GM10266 (cell line): Measurements from ENCODE around the gene JPT2.

Experiments
- DNase-seq: peaks from one replicate; pipeline ENCODE4 v3.0.0; 2012; ENCODE audit errors: extremely low spot score
- TF ChIP-seq, protein P1 (sequence below): IDR thresholded peaks from 2 replicates; pipeline ENCODE4 v1.5.1; 2012; ENCODE audit warnings: mild to moderate bottlenecking, low read depth; ENCODE audit not compliant: control insufficient read depth, insufficient read depth; ENCODE audit errors: missing control alignments

Gene JPT2

DNA sequence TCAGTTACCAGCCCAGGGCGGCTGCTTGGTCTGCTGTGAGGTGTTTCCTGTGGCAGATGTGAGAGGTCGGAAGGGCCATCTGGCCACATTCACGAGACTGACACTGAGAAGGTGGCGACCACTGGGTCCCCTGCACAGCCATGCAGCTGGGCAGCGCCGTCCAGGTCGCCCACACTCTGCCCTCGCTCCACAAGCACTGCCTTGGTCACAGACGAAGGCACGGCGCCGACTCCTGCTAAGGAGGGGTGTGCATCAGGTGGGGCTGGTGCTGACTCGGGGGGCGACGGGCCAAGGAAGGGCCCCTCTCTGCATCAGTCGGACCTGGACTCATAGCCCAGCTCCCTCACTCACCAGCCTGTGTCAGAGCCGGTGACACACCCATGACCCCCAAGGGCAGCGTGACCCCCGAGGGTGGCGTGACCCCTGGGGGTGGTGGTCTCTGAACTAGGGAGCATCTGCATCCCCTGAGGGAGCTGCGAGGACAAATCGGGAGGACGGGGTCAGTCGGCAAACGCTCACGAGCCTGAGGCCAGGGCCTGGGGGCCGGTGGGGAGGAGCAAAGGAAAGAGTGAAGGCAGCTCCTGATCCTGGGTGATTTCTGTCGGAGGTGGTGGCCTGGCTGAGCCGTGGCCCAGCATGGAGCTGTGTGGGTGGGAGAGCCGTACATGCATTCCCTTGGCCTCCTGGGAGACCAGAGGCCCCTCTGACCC, 62.9 kb downstream of the JPT2 start:
- TF ChIP-seq, protein P1, sequence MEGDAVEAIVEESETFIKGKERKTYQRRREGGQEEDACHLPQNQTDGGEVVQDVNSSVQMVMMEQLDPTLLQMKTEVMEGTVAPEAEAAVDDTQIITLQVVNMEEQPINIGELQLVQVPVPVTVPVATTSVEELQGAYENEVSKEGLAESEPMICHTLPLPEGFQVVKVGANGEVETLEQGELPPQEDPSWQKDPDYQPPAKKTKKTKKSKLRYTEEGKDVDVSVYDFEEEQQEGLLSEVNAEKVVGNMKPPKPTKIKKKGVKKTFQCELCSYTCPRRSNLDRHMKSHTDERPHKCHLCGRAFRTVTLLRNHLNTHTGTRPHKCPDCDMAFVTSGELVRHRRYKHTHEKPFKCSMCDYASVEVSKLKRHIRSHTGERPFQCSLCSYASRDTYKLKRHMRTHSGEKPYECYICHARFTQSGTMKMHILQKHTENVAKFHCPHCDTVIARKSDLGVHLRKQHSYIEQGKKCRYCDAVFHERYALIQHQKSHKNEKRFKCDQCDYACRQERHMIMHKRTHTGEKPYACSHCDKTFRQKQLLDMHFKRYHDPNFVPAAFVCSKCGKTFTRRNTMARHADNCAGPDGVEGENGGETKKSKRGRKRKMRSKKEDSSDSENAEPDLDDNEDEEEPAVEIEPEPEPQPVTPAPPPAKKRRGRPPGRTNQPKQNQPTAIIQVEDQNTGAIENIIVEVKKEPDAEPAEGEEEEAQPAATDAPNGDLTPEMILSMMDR: no peak
- DNase-seq: no peak

DNA sequence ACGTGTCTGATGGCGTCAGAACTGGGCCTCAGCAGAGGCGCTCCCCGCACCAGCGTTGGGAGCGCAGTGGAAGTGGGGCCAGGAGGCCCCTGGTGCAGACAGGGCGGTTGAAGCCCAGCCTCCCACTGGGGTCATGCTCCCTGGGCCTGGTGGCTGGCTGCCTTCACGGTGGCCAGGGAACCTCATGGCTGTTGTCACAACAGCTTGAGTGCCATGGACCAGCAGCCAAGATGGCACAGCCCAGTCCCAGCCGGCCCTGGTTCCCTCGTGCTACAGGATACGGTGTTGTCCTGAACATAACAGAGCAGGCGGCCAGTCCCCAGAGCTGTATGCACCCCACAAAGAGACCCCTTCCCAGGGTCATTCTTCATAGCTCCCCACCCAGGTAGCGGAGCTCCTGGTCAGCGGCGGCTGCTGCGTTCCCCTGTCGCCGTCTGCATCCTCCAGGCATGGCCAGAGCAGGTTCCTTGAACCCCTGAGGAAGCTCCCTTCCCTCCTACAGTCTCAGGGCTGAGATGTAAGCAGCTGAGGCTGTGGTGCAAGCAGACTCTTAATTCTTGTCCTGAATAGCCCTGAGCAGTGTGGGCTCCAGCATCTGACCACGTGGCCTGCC, 63.6 kb downstream of the JPT2 start:
- no peak for DNase-seq
- TF ChIP-seq, protein P1: no peak

DNA sequence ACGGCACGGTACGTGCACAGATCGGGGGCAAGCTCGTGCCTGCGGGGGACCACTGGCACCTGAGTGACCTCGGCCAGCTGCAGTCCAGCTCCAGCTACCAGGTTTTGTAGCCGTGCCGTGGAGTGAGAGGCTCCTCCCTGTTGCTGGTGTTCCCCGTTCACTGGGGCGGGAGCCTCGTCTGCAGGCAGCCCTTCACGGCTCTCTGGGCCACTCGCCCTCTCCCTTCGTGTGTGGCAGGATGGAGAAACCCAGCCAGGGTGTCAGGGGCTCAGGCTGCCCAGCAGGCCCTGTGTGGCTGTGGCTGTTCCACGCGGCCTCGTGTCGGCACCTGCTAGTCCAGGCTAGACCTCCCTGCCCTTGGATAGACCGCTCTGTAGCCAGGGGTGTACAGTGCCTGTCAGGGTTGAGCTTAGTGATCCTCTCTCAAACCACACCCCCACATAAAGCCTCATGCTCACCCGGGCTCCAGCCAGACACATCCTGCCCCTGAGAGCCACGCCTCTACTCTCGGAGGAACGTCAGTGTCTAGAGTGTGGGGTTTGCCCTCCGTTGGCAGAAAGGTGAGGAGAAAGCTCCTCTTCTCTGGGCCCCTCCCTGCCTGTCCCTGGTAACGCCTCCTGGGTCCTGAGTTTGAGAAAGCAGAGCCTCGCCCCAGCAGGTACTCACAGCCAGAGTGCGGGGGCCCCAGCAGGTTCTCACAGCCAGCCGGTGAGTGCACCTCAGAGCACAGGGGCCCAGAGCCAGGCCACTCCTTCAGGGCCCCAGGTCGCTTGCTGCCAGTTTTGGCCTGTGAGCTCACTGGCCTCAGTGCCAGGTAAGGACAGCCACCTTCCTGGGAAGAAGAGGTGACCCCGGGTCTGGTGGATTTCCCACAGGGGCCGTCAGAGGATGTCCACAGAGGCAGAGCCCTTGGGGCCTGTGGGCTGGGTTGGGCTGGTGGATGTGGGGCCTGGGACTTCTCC, 65.6 kb downstream of the JPT2 start:
- no peak for DNase-seq
- TF ChIP-seq, protein P1: no peak

DNA sequence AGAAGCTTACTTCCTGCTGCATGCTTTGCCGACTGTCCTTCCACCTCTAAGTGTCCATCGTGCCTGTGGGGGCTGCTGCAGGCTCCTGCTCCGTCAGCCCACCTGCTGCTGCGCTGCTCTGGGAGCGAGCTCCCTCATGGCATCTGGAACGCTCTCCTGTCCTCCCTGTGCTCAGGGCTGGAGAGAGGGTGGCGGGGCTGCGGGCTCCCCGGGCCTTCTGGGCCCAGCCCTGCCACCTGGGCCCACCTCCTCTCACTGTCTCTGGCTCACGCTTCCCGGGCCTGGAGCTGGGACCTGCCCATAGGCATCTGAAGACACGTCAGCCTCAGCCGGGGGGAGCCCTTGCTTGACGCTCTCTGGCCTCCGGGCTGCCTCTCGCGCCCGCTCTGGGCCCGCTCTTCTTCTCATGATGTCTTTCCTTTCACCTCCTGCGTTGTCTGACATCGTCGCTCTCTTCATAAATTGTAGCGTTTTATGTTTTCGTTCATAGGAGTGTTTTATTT, 66.3 kb downstream of the JPT2 start:
- TF ChIP-seq, protein P1: no peak
- no peak for DNase-seq

DNA sequence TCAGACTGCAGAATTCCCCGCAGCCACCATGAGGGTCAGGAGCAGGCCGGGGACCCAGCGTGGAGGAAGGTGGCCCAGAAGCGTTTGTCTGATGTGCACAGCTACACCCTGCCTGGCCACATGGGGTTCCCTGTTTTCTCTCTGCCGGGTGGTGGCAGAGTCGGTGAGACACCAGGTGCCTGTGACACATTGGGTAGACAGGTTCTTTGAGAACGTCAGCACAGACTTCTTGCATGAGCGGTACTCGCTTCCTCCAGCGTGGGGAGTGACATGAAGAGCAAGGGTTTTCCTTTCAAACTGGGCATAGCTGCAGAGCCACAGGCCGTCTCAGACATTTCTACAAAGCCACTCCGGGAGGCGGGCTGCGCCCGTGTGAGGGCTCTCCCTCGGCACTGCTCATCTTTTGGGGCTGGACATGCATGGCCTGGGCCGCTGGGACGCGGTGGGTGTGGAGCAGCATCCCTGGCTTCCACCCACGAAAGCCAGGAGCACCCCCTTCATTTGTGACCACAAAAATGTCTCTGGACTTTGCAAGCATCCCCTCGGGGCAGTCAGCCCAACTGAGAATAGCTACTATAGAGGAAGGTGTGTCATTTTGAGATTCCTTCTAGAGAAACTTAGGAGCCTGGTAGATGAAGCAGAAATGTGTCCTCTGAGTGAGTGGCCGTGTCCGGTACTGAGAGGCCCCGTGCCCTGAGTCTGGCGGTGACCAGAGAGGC, 67.3 kb downstream of the JPT2 start:
- TF ChIP-seq, protein P1: no peak
- no peak for DNase-seq

DNA sequence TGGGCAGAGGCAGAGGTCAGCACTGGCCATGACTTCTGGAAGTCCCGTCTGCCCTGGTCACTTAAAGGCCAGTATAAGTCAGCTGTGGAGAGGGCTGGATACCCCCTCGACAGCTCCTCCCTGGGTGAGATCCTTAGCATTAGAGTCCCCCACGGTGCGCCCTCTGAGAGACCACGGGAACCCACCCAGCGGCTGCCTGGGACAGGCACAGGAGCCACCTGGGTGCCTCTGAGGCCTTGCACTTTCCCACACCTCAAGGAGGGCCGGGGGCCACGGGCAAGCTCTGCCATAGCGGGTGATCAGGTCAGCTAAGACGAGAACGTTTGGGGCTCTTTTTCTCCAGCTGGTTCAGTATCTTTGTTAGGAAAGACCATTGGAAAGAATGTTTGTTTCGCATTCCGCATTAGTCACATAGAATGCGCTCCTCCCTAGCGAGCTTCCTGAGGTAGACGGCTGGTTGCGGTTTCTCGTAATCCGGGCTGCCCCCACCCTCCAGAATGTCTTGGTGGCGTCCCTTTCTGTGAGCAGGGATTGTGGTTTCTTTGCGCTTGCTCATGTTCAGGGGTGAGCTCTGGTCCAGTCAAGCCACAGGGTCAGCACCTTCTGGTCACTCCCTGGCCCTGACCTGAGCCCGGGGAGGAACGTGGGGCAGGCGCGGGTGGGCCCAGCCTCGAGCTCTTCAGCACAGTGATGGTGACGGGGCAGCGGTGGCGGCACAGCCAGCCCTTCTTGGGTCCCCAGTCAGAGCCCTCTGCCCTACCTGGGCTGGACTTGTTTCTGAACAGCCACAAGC, 68.0 kb downstream of the JPT2 start:
- TF ChIP-seq, protein P1: no peak
- no peak for DNase-seq
